ENCODE data around the gene YBX1.

The YBX1 gene

DNA sequence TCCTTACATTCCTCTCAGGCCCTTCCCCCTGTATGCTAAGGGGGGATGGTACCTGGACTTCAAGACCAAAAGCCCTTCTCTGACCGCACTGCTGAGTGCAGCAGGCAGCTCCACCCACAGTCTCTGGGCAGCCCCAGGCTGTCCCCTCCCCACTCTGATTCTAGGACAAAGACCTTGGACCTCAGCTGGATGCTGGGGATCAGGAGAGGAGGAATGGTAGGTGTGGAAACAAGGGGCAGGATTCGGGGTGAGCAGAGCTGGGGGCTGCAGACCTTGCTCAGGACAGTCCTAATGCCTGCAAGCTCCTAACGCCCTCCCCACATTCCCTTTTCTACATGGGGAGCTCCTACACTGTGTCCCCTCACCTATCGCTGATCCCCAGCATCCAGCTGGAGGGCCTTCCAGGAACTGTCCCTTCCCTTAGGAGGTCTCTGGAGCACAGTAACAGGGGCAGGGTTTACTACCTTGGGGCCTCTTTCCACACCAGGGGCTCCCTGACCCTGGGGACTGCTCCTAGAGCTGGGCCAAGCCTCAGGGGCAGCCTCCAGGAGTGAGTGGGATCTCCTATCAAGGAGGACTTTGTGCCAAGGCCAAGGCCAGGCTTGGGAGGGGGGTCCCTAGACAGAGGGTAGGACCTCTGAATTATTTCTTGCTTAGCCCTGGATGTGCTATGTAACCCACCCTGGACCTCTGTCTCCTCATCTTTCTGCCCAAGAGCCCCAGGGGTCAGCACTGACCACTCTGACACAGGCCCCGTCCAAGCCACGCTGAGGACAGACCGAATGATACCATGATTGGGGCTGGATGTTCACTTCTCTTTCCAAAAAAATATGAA, 52.2 kb downstream of the YBX1 start:
- no peak for DNase-seq (ENCODE audit: low read depth in 1 of 2, low spot score in 1 of 2)

GRCh38 chr1:42735056-42735455, 52.8 kb downstream of the YBX1 start:
- DNase-seq (ENCODE audit: low read depth in 1 of 2, low spot score in 1 of 2) = no peak

- DNase-seq (ENCODE audit: low read depth in 1 of 2, low spot score in 1 of 2) = no peak
These were observed 53.4 kb downstream of the YBX1 start for GRCh38 chr1:42735477-42736105.

DNA sequence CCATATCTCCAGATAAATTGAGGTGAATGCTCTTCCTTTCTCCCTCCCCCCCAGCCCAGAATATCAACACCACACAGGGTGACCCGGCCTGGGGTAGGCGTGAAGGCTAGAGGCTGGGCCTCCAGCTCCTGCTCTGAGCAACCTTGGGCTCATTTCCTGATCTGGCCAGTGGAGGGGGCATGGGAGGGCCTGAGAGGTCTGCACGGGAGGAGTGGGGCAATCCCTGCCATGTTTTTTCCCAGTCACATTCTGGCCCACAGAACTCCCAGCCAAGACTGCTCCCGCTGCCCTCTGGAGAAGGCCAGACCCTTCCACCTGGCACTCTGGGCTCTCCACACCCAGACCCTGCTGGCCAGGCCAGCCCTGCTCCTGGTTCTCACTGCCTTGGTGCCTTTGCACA, 53.9 kb downstream of the YBX1 start:
- DNase-seq (ENCODE audit: low read depth in 1 of 2, low spot score in 1 of 2) = no peak

DNA sequence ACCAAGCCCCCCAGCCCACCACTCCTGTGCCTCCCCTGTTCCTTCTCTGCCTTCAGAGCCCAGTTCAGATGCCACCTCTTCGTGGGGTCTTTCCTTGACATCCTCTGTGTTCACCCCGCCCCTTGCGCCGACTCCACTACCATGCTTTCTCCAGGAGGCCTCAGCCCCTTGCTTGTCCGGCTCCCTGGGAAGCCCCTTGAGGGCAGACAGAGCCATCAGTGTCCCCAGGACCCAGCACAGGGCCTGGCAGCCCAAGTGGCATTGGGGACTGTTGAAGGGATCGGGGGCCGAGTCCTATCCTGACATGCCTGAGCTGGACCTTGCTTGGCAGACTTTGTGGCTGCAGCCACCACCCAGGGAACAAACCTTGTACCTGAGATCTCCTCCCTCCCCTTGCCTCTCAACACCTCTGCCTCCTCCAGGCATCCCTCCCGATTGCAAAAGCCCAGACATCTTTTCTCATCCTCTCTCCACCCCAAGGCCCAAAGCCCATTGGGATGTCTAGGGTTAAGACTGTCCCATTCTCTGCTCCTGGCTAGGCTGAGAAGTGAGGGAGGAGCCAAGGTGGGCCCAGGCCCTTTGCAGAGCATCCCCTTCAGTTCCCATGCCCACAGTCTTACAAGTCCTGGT, 54.5 kb downstream of the YBX1 start:
- DNase-seq (ENCODE audit: low read depth in 1 of 2, low spot score in 1 of 2) = no peak

DNA sequence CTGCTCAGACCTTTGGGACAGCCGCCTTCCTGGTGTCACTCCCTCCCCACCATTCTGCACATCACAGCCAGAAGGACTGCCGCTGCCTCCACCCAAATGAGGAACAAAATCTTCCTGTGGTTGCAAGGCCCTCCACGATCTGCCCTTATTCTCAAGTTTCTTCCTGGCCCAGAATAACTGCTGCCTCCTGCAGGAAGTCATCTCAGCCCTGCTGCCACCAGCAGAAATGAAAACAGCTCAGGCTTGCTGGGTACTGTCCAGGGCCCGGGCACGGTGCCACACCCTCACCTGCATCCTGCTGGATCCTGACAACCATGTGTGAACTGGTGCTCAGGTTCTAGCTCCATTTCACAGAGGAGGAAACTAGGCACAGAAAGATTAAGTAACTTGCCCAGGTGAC, 55.0 kb downstream of the YBX1 start:
- no peak for DNase-seq (ENCODE audit: low read depth in 1 of 2, low spot score in 1 of 2)

- no peak for DNase-seq (ENCODE audit: low read depth in 1 of 2, low spot score in 1 of 2)
These were observed 55.9 kb downstream of the YBX1 start for GRCh38 chr1:42737986-42738677.

DNA sequence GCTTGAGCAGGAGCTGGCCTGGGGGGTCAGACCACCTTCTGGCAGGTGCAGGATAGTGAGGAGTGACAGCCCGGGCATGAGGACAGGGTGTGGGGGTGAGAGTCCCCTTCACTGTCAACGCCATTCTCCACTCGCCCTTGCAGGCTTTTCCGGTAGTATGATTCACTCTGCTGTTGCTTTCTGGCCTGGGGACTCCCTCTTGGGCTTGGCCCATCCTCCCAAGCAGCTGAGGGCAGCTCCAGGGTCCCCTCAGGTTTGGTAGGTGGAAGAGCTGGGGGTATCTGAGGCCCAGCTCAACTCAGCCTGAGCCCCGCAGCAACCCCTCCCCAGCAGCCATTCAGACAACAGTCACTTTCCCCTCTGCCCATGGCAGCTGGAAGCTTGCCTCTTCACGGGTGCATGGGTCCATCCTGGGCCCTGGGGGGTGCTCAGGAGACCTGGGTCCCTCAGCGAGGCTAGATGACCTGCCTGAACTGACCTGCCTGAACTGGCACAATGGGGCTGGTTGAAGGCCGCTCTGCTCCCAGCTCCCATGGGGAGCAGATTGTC, 56.5 kb downstream of the YBX1 start:
- no peak for DNase-seq (ENCODE audit: low read depth in 1 of 2, low spot score in 1 of 2)

- no peak for DNase-seq (ENCODE audit: low read depth in 1 of 2, low spot score in 1 of 2)
These were observed 57.8 kb downstream of the YBX1 start, which contains the start of gene CLDN19 for GRCh38 chr1:42739753-42740700. Gene CLDN19, minus strand, starts transcription at chr1:42740236. Its CDS starts 173 bp downstream, at chr1:42740063.

GRCh38 chr1:42740851-42741580, 58.8 kb downstream of the YBX1 start:
- no peak for DNase-seq (ENCODE audit: low read depth in 1 of 2, low spot score in 1 of 2)

DNA sequence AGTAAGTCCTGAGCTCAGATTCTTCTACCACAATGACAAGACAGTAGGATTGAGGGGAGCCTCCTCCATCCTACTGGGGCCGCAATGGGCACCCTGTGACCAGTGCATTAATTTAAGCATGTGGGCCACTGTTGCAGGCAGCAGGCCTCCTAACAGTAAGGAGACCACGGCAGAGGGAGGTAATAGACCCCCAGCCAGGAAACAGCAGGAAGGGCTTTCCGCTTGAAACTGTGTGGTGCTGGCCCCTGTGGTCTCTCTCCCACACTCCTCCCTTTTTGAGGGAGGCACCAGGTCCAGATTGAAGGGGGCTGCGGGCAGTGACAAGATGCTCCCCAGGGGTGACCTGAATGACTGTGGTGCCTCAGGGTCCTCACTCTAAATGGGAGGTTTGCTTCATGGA, 59.5 kb downstream of the YBX1 start:
- no peak for DNase-seq (ENCODE audit: low read depth in 1 of 2, low spot score in 1 of 2)

DNA sequence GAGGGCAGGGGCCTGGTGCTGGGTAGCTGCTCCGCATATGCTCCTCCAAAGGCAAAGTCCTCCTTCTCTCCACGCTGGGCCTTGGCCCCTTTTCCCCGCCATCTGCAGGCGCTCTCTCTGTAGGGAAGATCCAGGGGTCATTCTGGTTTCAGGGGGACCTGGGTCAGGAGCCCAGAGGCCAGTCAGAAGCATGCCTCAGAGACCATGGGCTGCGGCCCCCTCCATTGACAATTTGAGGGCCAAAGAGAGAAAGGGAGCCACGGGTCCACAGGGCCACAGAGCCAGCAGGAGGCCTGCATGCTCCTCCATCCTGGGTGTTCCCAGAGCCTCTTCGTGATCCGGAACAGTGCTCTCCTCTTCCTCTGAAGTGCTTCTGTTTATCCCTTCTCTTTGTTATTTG, 59.9 kb downstream of the YBX1 start:
- DNase-seq (ENCODE audit: low read depth in 1 of 2, low spot score in 1 of 2) = no peak

GRCh38 chr1:42742617-42743316, 60.5 kb downstream of the YBX1 start:
- DNase-seq (ENCODE audit: low read depth in 1 of 2, low spot score in 1 of 2) = no peak

- no peak for DNase-seq (ENCODE audit: low read depth in 1 of 2, low spot score in 1 of 2)
These were observed 61.3 kb downstream of the YBX1 start for GRCh38 chr1:42743317-42744147.

DNA sequence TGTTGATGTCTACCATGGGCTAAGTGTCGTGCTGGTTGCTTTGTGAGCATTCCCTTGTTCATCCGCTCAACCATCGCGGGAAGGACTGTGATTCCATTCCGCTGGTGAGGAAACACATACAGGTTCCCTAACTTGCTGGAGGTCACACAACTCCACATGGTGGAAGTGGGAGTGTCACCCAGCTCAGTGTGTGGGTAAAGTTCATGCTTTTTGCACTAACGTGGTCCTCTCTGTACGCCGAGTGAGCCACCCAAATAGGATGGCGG, 61.9 kb downstream of the YBX1 start:
- DNase-seq (ENCODE audit: low read depth in 1 of 2, low spot score in 1 of 2) = no peak

DNA sequence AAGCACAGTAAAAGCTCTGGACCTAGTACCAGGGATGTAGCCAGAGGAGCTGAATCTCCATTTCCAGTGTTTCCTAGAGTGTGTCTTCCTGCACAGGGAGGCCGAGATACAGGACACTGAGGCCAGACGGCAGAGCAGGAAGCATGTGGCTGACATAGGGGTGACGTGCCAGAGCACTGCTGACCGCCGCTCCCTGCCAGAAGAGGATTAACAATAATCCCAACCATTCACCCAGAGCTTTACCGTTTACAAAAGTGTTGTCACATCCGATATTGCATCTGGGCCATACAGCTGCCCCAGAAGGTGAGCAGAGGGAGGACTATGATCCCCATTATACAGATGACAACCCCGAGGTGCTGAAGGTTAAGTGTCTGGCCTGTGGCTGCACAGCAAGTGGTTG, 63.6 kb downstream of the YBX1 start:
- no peak for DNase-seq (ENCODE audit: low read depth in 1 of 2, low spot score in 1 of 2)

DNA sequence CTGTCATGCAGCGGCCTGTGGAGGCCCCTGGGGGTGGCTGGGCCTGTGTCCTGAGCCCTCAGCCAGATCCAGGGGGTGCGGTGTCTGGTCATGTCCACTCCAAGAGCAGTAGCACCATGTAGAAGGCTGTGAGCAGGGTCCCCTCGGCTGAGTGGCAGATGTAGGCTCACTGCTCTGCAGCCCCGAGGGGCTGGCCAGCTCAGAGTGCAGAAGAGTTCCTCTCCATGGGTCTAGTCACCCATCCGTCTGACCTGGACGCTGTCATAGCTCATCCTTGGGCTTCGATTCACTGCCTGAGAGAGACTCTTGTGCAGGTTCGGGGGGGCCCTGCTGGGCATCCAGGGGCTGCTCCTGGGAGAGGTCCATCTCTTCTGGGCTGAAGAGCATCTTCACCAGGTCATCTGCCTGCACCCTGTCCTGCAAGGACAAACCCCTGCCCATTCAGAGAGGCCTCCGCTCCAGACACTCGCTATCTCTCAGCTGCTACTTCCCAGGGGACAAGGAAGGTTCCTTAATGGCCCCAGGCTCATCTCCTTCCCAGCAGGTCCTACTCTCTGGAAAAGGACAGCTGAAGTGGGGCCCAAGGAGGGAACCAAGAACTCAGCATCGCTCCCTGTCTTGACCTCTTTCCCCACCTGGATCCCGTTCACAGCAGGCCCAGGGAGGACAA, 64.4 kb downstream of the YBX1 start:
- DNase-seq (ENCODE audit: low read depth in 1 of 2, low spot score in 1 of 2) = no peak

DNA sequence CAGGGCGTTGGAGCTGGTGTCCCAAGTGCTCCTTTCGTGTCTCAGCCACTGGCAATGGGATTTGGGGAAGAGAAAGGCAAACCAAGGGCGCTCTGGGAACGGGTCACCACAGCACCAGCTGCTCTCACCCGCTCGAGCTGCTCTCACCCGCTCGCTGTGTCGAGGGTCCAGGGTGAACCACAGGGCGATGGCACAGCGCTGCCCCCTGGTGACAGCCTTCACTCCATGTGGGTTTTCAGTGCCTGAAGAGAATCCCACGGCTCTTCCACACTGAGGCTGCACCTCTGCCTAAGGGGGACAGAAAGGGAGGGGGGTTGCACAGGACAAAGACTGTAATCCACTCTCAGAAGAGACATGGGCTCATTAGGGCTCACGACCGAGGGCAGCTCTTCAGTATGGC, 64.9 kb downstream of the YBX1 start:
- DNase-seq (ENCODE audit: low read depth in 1 of 2, low spot score in 1 of 2) = no peak
